MV-4-11 (cell line): Measurements from ENCODE around the gene PODXL2.
A peak's percentile ranks its signal among the peaks of the same experiment; 100 is the strongest.

ENCODE experiments used
- DNase-seq: peaks from one replicate; lab custom pipeline; 2025; lab: John Stamatoyannopoulos, UW

PODXL2 gene, protein sequence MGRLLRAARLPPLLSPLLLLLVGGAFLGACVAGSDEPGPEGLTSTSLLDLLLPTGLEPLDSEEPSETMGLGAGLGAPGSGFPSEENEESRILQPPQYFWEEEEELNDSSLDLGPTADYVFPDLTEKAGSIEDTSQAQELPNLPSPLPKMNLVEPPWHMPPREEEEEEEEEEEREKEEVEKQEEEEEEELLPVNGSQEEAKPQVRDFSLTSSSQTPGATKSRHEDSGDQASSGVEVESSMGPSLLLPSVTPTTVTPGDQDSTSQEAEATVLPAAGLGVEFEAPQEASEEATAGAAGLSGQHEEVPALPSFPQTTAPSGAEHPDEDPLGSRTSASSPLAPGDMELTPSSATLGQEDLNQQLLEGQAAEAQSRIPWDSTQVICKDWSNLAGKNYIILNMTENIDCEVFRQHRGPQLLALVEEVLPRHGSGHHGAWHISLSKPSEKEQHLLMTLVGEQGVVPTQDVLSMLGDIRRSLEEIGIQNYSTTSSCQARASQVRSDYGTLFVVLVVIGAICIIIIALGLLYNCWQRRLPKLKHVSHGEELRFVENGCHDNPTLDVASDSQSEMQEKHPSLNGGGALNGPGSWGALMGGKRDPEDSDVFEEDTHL

DNA sequence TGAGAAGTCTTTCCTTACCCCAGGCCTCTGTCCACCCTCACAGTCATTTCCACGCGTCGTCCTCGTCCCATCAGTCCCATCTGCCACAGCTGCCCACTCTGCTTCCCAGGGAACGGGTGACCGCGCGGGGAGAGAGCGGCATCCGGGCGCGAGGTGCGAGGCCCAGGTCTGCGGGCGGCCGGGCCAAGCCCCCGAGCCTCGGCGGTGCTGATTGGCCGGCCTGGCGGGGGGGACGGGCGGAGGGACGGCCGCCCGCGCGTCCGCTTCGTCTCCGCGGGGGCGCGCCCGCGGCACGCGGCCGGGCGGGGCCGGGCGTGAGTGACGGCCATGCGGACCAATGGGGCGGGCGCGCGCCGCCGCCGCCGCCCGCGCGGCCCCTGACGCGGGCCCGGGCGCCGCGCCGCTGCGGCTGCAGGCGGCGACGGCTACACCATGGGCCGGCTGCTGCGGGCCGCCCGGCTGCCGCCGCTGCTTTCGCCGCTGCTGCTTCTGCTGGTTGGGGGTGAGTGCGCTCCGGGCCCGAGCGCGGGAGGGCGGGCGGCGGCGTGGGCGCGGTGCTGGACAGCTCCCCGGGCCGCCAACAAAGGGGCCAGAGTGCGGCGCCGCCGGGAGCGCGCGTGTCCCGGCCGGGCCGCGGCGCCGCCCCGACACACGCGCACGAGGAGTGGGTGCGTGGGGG, at the start of gene PODXL2:
Gene PODXL2, plus strand, starts transcription at position 398 of the 679 bp plus-strand sequence. Its CDS starts 35 bp downstream, at position 433.
- DNase-seq: peak; percentile 39

- DNase-seq: no peak
These were observed 48.5 kb upstream of the PODXL2 start for GRCh38 chr3:127580327-127581060.

- DNase-seq: no peak
These were observed 44.3 kb upstream of the PODXL2 start for GRCh38 chr3:127584734-127585133.

GRCh38 chr3:127585163-127585812, 43.7 kb upstream of the PODXL2 start:
- DNase-seq: no peak

GRCh38 chr3:127585813-127586413, 43.1 kb upstream of the PODXL2 start:
- no peak for DNase-seq

GRCh38 chr3:127587876-127588275, 41.1 kb upstream of the PODXL2 start:
- no peak for DNase-seq

DNA sequence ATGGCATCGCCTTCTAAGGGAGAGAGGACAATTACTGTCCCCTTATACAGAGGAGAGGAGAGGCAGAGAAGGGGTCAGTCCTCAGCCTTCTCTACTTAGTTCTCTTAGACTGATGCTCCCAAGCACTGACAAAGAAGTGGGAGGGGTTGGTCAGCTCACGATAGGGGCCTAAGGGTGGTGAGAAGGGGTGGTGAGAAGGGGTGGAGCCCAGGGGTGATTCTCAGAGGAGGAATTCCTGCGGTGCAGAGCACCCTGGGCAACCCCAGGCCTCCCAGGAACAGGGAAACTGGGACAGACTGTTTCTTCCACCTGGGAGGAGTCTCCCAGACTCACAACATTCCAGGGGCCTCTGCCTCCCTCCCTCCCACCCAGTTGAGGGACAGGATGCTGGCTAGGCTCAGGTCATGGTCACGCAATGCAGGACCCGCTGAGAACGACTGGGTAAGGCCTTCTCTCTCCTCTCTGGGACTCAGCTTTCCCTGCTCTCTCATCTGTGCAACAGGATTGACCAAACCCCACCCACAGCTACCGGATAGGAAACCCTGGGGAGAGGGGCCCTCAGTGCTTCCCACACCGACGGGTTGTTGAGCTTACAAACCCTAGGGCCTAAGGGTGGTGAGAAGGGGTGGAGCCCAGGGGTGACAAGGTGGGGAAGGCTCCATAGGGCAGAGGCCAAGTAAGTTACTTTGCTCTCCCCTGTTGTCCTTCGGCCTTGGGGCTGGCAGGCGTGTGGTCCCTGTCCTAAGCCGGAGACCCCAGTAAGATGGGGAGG, 40.0 kb upstream of the PODXL2 start:
- no peak for DNase-seq

DNA sequence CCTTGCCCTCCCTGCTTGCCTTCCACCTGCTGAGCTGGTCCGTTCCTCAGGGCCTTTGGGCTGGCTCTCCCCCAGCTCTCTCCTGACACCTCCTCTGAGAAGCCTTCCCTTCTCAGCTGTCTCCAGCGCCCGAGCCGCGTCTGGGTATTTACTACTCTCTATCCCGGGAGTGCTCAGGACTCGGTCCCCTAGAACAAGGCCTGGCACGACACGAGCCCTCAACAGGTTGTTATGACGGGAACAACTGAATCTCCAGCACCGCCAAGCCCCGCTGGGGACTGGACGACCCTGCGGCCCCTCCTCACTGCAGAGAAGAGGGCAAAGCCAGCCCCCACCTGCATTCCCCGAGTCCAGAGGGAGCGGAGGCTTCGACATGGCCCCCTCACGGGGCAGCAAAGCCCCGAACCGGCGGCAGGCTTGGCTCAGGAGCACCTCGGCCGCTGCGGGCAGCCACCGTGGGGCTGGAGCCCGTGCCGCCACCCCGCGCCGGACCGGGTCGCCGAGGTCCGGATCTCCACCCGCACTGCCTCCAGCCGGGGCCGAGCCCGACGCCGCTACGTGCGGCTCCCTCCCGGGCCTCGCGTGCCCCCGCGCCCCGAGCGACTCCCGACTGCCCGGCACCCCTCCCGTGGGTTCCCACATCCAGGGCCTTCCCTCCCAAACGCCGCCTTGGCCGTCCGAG, 39.2 kb upstream of the PODXL2 start:
- no peak for DNase-seq

GRCh38 chr3:127590282-127590592, 38.7 kb upstream of the PODXL2 start:
- no peak for DNase-seq

DNA sequence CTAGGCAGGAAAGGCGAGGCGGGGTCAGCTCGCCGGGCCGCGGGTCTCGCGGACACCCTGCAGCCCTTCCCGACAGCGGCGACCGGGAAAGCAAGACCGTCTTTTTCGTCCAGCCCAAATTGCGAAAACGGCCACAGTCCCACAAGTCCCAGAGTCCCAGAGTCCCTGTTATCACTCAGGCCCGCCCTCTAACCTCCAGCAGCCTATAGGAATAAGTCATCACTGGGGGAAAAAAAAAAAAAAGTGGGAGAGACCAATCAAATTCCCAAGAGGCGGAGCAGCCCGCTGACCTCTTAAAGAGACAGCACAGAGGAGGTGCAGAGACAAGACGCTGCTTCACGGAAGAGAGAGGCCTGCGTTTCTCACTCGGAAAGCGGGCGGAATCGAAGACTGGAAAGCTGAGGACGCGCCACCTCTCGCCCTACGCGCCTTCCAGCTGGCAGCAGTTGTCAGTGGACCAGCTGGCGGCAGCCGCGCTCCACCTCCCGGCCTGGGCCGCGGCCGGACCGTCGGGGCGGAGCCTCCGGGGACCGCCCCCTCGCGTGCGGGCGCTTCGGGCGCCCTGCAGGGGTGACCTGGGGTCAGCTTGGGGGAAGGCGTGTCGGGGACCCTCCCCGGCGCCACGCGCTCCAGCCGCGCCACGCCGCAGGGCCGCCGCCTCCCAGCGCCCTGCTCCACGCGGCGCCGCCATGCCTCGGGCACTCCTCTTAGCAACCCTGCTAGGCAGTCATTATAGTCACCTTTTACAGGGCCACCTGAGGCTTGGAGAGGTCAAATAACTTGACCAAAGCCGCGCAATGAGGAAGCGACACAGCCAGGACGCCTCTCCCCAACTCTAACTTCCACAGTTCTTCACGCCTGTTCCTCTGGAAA, 38.2 kb upstream of the PODXL2 start, which contains the start of gene TPRA1:
Gene TPRA1, minus strand, starts transcription at position 141 of the 873 bp plus-strand sequence. CDS start 10,587 bp downstream, outside the sequence.
- DNase-seq: peak; percentile 99

DNA sequence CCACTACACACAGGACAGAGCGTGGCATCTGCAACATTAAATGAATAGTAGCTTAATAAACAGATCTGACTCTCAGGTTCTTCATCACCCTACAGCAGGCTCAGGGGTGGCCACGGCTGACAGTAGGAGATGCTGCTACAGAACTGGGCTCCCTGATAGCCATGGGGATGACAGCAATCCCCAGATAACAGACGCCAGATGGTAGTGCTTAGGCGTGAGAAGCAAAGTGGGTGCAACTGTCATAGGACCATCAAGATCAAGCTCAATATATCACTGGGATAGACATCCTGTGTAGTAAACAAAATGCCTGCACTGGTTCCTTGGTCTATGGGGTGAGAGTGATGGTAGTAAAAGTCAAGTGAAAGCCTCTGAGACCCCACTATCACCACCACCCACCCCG, 35.8 kb upstream of the PODXL2 start:
- DNase-seq: no peak

DNA sequence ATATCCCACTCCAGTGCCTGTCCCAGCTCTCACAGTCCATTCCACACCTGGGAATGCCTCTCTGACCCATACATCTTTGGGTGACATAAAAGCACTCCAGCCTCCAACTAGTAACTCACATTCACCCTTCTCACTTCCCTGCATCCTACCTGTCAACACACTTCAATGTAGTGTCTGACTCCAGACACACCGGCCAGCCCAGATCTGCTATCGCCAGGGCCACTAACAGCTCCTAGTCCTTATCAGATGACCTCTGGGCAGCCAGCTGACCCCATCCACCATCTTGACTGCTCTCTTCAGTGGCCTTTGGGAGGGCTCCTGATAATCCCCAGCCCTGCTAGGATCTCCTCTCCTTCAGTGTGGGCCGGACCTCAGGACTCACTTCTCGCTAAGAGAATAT, 33.7 kb upstream of the PODXL2 start:
- DNase-seq: no peak

DNA sequence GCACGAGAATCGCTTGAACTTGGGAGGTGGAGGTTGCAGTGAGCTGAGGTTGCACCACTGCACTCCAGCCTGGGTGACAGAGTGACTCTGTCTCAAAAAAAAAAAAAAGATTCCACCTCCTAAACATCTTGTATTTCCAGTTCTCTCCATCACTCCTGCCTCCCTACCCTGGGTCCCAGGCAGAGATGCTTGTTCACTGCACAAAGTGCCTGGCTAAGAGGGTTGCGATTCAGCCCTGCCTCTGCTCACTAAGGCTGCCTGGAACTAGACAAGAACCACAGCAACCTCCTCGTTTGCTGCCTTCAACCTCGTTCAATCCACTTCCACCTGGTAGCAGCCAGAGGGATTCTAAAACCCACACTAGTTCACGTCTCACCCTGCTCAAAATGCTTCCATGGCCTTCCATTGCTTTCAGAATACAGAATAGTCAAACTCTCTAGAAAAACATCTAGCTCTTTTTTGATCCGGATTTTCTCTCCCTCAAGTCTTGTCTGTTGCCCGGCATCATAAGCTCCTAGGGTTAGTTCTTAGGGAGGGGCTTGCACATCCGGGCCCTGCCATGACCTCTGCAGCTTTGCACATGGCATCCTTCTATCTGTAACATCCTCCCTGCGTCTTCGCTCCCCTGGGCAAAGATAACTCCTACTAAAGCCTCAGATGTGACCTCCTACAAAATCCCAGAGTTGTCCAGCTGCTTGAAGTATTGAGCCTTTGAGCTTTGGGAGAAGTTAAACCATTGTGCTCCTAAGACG, 31.8 kb upstream of the PODXL2 start:
- DNase-seq: no peak

- DNase-seq: no peak
These were observed 30.0 kb upstream of the PODXL2 start for GRCh38 chr3:127598841-127599570.

DNA sequence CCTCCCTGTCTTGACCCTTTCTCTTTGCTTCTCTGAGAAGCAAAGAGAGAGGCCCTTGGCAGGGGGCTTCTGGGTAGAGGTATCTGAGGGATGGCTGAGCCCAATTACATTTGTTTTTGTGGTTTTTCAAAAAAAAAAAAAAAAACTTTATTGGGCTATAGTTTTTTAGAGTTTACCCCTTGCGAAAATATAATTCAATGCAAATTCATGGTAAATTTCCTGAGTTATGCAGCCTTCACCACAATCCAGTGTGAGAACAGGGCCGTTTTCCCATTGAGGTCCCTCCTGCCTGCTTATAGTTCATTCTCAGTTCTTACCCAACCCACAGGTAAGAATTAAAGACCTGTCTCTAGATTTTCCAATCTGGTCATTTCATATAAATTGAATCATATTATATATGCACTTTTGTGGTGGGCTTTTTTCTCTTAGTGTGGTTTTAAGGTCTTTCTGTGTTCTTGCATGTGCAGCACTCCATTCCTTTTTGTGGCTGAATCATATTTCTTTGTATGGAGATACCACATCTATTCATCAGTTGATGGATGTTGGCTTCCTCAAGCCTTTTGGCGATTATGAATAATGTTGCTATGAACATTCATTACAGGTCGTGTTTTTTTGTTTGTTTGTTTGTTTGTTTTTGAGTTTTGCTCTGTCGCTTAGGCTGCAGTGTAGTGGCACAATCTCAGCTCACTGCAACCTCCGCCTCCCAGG, 28.1 kb upstream of the PODXL2 start:
- no peak for DNase-seq

DNA sequence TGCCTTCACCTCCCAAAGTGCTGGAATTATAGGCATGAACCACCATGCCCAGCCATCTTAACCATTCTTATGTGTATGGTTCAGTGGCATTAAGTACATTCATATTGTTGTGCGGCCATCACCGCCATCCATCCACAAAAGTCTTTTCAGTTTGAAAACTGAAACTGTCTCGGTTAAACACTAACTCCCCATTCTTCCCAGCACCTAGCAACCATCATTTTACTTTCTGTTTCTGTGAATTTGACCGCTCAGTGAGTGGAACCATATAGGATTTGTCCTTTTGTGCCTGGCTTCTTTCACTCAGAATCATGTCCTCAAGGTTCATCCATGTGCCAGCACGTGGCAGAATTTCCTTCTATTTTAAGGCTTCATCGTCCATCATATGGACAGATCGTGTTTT, 24.9 kb upstream of the PODXL2 start:
- DNase-seq: no peak
